ENCODE data around the gene MUC22.
"Not testable (repeated sequence)": the region's sequence is repeated elsewhere in the genome, so short reads cannot be mapped to it uniquely, and the experiment has no call there.

The MUC22 gene

GRCh38 chr6:30998785-30999184 lies 11.5 kb upstream of the MUC22 start:
- DNase-seq (ENCODE audit: low spot score) = no peak

- DNase-seq (ENCODE audit: low spot score) = not testable (repeated sequence)
These were observed 10.0 kb upstream of the MUC22 start for GRCh38 chr6:31000067-31000860.

DNA sequence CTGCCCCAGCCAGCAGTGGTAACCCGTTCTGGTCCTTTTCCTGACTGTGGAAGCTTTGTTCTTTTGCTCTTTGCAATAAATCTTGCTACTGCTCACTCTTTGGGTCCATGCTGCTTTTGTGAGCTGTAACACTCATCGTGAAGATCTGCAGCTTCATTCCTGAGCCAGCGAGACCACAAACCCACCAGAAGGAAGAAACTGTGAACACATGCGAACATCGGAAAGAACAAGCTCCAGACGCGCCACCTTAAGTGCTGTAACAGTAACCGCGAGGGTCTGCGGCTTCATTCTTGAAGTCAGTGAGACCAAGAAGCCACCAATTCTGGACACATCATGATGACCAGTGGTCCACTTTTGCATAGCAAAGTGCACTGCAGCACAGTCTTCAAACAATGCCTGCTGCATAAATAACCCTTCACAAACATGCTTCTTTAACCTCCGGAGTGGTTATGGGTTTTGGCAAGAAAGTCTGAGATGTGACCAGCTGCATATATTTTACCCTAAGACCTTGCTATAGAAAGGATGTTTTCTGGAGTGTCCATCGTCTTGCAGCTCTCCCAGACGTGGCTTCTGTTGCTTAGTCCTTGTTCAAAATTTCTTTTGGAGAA lies 8.9 kb upstream of the MUC22 start:
- no peak for DNase-seq (ENCODE audit: low spot score)

DNA sequence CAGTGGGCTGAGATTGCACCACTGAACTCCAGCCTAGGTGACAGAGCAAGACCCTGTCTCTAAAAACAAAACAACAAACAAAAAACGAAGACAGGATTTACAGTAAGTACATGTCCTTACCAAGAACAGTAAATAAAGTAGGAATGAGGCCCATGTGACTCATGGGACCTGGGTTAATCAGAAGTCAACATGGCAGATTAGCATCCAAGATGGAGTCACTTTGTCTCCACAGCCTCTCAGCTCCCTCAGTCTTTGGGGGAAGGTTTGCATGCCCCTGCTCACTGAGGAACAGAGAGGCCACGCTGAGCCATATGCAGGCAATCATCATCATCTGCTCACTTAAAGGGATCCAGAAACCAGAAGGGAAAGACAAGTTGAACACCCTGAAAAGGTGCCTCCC lies 7.8 kb upstream of the MUC22 start:
- DNase-seq (ENCODE audit: low spot score) = no peak

DNA sequence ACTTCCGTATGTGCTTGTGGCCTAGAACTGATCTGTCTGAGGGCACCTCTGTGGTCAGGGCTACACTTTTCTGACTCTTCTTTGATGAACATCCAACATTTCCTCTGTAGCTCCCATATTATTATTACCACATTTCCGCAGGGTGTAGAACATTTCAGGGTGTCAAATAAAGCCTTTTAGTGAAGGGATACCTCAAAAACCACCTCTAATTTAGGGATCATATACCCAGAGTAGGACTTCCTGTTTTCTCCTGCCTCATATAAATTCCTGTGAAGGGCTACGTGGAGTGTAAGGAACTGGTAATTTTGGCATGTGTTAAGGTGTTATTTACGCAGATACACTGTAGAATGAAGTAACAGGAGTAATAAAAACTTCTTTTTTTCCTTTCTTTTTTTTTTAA lies 5.5 kb upstream of the MUC22 start:
- no peak for DNase-seq (ENCODE audit: low spot score)

- DNase-seq (ENCODE audit: low spot score) = no peak
These were observed 4.8 kb upstream of the MUC22 start for GRCh38 chr6:31005249-31006020.

DNA sequence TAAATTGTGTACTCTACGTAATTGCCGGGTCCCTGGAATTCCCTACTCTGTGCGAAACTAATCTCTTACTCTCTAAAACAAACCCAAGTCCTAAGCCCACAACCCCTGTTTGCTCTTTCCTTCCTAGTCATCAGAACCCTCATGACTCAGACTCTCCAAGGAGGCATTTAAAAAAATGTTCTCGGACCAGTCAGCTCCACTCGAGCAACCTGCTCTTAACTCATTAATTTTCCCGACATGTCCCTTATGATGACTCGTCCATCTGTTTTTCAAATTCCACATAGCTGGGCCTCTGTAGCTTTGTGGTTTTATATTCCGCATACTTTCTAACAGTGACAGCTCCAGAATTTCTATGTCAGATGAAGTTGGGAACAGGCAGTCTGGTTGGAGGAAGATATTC lies 2.6 kb upstream of the MUC22 start:
- DNase-seq (ENCODE audit: low spot score) = peak; percentile 61

- no peak for DNase-seq (ENCODE audit: low spot score)
These were observed 2.1 kb upstream of the MUC22 start for GRCh38 chr6:31008165-31008564.

DNA sequence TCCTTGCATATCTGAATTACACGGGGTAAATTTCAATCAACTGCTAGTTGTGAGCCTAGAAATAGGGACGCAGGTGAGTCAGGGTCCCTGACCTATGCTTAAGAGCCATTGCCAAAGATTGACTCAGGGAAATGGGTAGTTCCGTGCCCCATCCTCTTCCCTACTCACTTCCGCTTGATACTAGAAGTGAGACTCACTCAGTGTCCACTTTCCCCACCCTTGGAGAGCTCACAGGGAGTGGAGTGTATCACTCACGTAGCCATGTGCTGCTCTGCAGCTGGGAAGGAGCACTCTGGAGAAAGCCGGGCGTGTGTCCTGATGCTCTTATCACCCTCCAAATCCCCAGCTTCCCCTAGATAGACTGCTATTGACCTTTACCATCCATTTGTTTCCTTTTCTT lies 543 bp upstream of the MUC22 start:
- no peak for DNase-seq (ENCODE audit: low spot score)

GRCh38 chr6:31011153-31011552 lies 879 bp downstream of the MUC22 start:
- DNase-seq (ENCODE audit: low spot score) = no peak

GRCh38 chr6:31016659-31017299 lies 6.5 kb downstream of the MUC22 start:
- no peak for DNase-seq (ENCODE audit: low spot score)

GRCh38 chr6:31017436-31017835 lies 7.2 kb downstream of the MUC22 start:
- not testable (repeated sequence) for DNase-seq (ENCODE audit: low spot score)

DNA sequence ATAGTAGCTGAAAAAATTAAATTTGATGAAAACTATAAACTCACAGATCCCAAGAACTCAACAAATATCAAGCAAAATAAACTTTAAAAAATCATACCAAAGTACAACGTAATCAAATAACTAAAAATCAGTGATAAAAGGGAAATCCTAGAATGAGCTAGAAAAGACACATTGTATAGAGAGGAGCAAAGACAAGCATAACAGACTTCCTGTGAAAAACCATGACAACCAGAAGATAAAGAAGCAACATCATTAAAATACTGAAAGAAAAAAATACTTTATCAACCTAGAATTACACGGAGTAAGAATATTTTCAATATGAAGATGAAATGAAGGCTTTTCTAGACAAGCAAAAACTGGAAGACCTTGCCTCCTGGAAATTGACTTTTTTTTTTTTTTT lies 9.8 kb downstream of the MUC22 start:
- no peak for DNase-seq (ENCODE audit: low spot score)

DNA sequence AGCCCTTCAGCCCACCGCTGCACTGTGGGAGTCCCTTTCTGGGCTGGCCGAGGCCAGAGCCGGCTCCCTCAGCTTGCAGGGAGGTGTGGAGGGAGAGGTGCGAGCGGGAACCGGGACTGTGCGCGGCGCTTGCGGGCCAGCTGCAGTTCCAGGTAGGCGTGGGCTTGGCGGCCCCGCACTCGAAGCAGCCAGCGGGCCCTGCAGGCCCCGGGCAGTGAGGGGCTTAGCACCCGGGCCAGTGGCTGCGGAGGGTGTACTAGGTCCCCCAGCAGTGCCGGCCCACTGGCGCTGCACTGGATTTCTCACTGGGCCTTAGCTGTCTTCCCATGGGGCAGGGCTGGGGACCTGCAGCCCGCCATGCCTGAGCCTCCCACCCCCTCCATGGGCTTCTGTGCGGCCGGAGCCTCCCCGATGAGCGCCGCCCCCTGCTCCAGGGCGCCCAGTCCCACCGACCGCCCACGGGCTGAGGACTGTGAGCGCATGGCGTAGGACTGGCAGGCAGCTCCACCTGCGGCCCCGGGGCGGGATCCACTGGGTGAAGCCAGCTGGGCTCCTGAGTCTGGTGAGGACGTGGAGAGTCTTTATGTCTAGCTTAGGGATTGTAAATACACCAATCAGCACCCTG lies 10.5 kb downstream of the MUC22 start:
- not testable (repeated sequence) for DNase-seq (ENCODE audit: low spot score)

DNA sequence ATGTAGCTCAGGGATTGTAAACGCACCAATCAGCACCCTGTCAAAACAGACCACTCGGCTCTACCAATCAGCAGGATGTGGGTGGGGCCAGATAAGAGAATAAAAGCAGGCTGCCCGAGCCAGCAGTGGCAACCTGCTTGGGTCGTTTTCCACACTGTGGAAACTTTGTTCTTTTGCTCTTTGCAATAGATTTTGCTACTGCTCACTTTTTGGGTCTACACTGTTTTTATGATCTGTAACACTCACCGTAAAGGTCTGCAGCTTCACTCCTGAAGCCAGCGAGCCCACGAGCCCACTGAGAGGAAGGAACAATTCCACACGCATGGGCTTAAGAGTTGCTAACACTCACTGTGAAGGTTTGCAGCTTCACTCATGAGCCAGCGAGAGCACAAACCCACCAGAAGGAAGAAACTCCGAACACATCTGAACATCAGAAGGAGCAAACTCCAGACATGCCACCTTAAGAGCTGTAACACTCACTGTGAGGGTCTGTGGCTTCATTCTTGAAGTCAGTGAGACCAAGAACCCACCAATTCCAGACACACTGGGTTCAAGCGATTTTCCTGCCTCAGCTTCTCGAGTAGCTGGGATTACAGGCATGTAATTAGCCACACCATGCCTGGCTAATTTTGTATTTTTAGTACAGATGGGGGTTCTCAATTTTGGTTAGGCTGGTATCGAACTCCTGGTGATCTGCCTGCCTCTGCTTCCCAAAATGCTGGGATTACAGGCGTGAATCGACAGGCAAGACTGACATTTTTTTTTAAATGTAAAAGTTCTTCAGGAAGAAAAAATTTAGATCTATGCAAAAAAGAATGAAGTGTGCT lies 11.6 kb downstream of the MUC22 start:
- not testable (repeated sequence) for DNase-seq (ENCODE audit: low spot score)

GRCh38 chr6:31025595-31025994 lies 15.3 kb downstream of the MUC22 start:
- no peak for DNase-seq (ENCODE audit: low spot score)

DNA sequence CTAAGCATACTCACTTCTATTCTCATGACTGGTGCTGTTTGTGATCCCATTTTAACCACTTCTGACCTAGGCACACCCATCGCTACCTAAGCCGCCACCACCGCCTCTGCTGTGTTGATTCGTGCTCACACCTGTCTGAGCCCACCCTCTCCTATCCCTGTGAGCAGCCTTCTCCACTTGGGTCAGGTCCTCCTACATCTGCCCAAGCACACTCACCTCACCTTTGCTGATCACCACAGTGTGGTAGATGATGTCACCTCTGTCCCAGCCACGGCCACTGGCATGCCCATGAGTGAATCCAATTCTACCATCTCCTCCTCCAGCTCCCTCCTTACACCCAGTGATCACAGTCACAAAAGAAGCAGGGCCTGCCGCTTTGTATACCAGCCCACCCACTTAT lies 20.8 kb downstream of the MUC22 start:
- DNase-seq (ENCODE audit: low spot score) = no peak

DNA sequence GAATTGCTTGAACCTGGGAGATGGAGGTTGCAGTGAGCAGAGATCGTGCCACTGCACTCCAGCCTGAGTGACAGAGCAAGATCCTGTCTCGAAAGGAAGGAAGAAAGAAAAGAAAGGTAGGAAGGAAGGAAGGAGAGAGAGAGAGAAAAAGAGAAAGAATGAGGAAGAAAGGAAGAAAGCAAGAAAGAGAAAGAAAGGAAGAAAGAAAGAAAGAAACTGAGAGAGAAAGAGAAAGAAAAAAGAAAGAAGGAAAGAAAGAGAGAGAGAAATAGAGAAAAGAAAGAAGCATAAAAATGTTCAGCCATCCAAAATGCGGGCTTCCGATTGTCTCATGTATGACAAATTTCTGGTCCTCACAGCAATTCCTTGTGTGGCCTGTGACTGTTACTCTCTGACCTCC lies 22.8 kb downstream of the MUC22 start:
- no peak for DNase-seq (ENCODE audit: low spot score)

DNA sequence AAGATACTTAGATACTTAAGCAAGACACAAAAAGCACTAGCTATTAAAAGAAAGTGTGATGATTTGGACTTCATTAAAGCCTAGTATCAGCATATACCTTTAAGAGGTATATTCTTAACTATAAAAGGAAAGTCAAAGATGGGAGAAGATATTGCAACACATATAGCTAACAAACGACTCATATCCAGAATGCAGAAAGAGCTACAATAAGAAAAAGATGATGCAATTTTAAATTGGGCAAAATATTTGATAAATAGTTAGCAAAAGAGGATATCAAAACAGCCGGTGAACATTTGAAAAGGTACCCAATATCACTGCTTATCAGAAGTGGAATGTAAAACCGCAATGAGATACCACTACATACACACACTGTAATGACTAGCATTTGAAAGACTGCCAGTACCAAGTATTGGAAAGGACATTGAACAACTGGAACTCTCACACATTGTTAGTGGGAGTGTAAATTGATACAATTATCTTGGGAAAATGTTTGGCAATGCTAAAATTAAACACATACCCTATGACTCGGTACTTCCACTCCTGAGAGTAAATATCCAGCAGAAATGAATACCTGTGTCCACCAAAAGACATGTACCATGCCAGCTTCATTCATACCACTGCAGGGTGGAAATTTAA lies 25.7 kb downstream of the MUC22 start:
- no peak for DNase-seq (ENCODE audit: low spot score)

DNA sequence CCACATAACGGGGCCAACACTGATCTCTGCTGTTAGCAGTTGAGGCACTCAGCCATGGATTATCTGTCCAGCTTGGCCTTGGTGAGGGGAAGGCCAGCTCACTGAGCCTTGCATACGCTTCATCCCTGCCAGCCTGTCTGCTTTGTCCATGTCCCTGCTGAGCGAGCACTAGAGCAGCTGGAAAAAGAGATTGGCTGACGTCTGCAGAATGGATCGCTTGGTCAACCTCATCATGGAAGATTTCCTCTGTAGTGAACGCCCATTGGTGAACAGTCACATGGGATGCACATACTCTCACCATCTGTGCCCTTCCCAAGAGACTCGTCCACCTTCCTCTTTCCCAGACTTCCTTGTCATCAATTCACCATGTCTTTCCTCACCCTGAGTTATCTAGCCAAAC lies 26.9 kb downstream of the MUC22 start:
- peak; percentile 71 for DNase-seq (ENCODE audit: low spot score)

DNA sequence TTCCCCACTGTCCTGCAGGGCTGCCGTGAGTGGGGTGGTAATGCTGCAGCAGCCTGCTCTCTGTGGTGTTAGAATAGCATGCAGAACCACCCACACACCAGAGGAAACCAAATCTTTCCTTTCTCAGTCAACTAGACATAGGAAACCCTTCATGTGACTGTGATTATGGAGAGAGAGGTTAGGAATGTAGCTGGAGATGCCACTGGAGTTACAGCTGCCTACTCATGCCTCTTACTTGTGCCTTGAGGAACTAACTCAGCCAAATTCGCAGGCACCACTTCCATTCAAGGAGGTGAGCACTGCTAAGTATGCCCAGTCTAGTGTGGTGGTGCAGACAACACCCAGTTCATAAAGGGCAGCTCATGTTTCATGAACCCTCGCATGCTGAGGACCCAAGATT lies 27.4 kb downstream of the MUC22 start:
- DNase-seq (ENCODE audit: low spot score) = peak; percentile 78
